ENCODE measurements around the gene UGT2B10. TPM values are rescaled to one million over a fixed set of nuclear protein-coding genes. Genes with fewer than 3 reads are reported as not detected.

The UGT2B10 gene
- polyA plus RNA-seq, 1 of the 3 experiments (the other 2 are of a cell fraction): not detected

DNA sequence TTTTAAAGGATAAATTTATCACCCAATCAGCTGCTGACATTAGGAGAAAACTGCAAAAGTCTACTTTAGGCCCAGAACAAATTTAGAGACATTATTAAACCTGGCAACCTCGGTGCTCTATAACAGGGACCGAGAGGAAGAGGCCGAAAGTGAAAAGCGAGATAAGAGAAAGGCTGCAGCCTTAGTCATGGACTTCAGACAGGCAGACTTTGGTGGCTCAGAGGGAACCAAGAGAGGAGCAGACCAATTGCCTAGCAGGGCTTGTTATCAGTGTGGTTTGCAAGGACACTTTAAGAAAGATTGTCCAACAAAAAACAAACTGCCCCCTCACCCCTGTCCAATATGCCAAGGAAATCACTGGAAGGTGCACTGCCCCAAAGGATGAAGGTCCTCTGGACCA lies 12.8 kb upstream of the UGT2B10 start:
- H3K4me2 ChIP-seq: no peak overlapping the region
- no peaks in the 10 kb centered on the region for H3K9me2 ChIP-seq
- no peak overlapping the region for H3K4me3 ChIP-seq (ENCODE audit: low read depth in 2 of 2, low read length in 1 of 2)
- H3K79me2 ChIP-seq (ENCODE audit: insufficient read depth): no peaks in the 10 kb centered on the region
- H4K20me1 ChIP-seq (ENCODE audit: insufficient read depth): no peaks in the 10 kb centered on the region
- ChIA-PET CTCF (no interaction called here), POLR2A (no interaction called here)
- no peaks in the 10 kb centered on the region for H3K9me3 ChIP-seq
- no peak overlapping the region for H3K27ac ChIP-seq (ENCODE audit: low read depth in 2 of 2, low read length in 1 of 2)
- no peaks in the 10 kb centered on the region for H3K4me1 ChIP-seq (ENCODE audit: control insufficient read depth in 1 of 2, insufficient read depth in 2 of 2, low read depth in 1 of 2, low read length in 1 of 2)
- no peak for TF ChIP-seq FOXM1 (IDR thresholded peaks at IDR 0.05; ENCODE audit: low read depth)
- TF ChIP-seq JUND (IDR thresholded peaks at IDR 0.05): no peak
- TF ChIP-seq POLR2AphosphoS5 (IDR thresholded peaks at IDR 0.05; ENCODE audit: low read depth, low read length): no peak
- TF ChIP-seq GATA2 (CRISPR knock-in tag; IDR thresholded peaks at IDR 0.05): no peak
- TF ChIP-seq, protein P1, sequence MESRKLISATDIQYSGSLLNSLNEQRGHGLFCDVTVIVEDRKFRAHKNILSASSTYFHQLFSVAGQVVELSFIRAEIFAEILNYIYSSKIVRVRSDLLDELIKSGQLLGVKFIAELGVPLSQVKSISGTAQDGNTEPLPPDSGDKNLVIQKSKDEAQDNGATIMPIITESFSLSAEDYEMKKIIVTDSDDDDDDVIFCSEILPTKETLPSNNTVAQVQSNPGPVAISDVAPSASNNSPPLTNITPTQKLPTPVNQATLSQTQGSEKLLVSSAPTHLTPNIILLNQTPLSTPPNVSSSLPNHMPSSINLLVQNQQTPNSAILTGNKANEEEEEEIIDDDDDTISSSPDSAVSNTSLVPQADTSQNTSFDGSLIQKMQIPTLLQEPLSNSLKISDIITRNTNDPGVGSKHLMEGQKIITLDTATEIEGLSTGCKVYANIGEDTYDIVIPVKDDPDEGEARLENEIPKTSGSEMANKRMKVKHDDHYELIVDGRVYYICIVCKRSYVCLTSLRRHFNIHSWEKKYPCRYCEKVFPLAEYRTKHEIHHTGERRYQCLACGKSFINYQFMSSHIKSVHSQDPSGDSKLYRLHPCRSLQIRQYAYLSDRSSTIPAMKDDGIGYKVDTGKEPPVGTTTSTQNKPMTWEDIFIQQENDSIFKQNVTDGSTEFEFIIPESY (IDR thresholded peaks at IDR 0.05; ENCODE audit: borderline replicate concordance, low read depth): no peak
- no peak for TF ChIP-seq NRF1 (IDR thresholded peaks at IDR 0.05; ENCODE audit: low read depth, low read length)
- TF ChIP-seq EZH2phosphoT487 (IDR thresholded peaks at IDR 0.05; ENCODE audit: borderline replicate concordance, low read depth): no peak
- no peak for TF ChIP-seq YY1 (IDR thresholded peaks at IDR 0.05; ENCODE audit: low read depth)
- TF ChIP-seq MXI1 (IDR thresholded peaks at IDR 0.05; ENCODE audit: low read depth, low read length): no peak
- TF ChIP-seq ELF1 (IDR thresholded peaks at IDR 0.05): no peak
- TF ChIP-seq CHD2 (IDR thresholded peaks at IDR 0.05; ENCODE audit: low read length, partially characterized antibody): no peak
- TF ChIP-seq TCF12 (IDR thresholded peaks at IDR 0.05): no peak
- TF ChIP-seq SIN3A (IDR thresholded peaks at IDR 0.05; ENCODE audit: borderline replicate concordance, low read depth, low read length): no peak
- no peak for TF ChIP-seq RXRA (IDR thresholded peaks at IDR 0.05; ENCODE audit: borderline replicate concordance, low read depth)
- no peak for TF ChIP-seq NFIC (IDR thresholded peaks at IDR 0.05; ENCODE audit: borderline replicate concordance)
- TF ChIP-seq EP300 (IDR thresholded peaks at IDR 0.05; ENCODE audit: borderline replicate concordance in 1 of 2, low read depth in 1 of 2, low read length in 1 of 2): no peak
- no peak for TF ChIP-seq SMC3 (IDR thresholded peaks at IDR 0.05; ENCODE audit: low read depth, low read length)
- TF ChIP-seq, protein P2, sequence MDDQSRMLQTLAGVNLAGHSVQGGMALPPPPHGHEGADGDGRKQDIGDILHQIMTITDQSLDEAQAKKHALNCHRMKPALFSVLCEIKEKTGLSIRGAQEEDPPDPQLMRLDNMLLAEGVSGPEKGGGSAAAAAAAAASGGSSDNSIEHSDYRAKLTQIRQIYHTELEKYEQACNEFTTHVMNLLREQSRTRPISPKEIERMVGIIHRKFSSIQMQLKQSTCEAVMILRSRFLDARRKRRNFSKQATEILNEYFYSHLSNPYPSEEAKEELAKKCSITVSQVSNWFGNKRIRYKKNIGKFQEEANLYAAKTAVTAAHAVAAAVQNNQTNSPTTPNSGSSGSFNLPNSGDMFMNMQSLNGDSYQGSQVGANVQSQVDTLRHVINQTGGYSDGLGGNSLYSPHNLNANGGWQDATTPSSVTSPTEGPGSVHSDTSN (IDR thresholded peaks at IDR 0.05): no peak
- TF ChIP-seq, protein P3, sequence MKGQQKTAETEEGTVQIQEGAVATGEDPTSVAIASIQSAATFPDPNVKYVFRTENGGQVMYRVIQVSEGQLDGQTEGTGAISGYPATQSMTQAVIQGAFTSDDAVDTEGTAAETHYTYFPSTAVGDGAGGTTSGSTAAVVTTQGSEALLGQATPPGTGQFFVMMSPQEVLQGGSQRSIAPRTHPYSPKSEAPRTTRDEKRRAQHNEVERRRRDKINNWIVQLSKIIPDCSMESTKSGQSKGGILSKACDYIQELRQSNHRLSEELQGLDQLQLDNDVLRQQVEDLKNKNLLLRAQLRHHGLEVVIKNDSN (IDR thresholded peaks at IDR 0.05; ENCODE audit: borderline replicate concordance, low read depth): no peak
- no peak for TF ChIP-seq RCOR1 (IDR thresholded peaks at IDR 0.05; ENCODE audit: low read length)
- WGBS (ENCODE audit: low lambda C conversion rate): 20% methylated on average over 4 of the region's 4 CpGs
- no peak overlapping the region for H3K9ac ChIP-seq
- no peak overlapping the region for H2AFZ ChIP-seq (ENCODE audit: low read depth)
- no peak for DNase-seq
- no peaks in the 10 kb centered on the region for H3F3A ChIP-seq (replicated peaks; ENCODE audit: insufficient read depth)
- H3K36me3 ChIP-seq (replicated peaks in 1 of 2; ENCODE audit: control insufficient read depth in 1 of 2, insufficient read depth in 2 of 2, low read length in 1 of 2): no peaks in the 10 kb centered on the region
- H3K27me3 ChIP-seq (ENCODE audit: insufficient read depth): no peaks in the 10 kb centered on the region; the same call in 1 of the 2 replicates

Data from SK-N-SH (cell line).